Colonic mucosa (tissue), 4 donors: Measurements from ENCODE around the gene PTK6. TPM values are rescaled to one million over a fixed set of nuclear protein-coding genes. Genes with fewer than 3 reads are reported as not detected.
"Not testable (repeated sequence)": the region's sequence is repeated elsewhere in the genome, so short reads cannot be mapped to it uniquely, and the experiment has no call there.

Experiments used
- DNase-seq: peaks from one replicate; pipeline ENCODE4 v3.0.0-alpha.2; 2020
- H3K27ac ChIP-seq: fragments of 200-600 bp; one replicate; pipeline ENCODE4 v1.8.0; 2021
- H3K27me3 ChIP-seq: fragments of 200-600 bp; one replicate; pipeline ENCODE4 v1.8.0; 2021
- H3K36me3 ChIP-seq: fragments of 200-600 bp; one replicate; pipeline ENCODE4 v1.8.0; 2021
- H3K4me1 ChIP-seq: fragments of 200-600 bp; one replicate; pipeline ENCODE4 v1.8.0; 2021; ENCODE audit warnings: mild to moderate bottlenecking
- H3K4me3 ChIP-seq: fragments of 200-600 bp; one replicate; pipeline ENCODE4 v1.8.0; 2021
- H3K9ac ChIP-seq, 2 donors: one replicate each; pipeline ENCODE4 v1.7.0; 2013; ENCODE audit warnings: control low read depth in 2 of 2, low read depth in 2 of 2, low read length in 2 of 2
- H3K9me3 ChIP-seq: fragments of 200-600 bp; one replicate; pipeline ENCODE4 v1.8.0; 2021
- intact Hi-C: fragments of 100-400 bp; cut with DNase I; formaldehyde crosslinking; loops from one replicate; pipeline ENCODE4 v1.14.1; 2022
- total RNA-seq, 2 donors: library from RNA; stranded (reverse); fragmentation: NEBNext Ultra II Directional in 1 of 2; extraction: Animal tissue kit (Norgen Biotek cat#: 25700) in 1 of 2; gene quantifications; one replicate each; pipeline ENCODE4 v1.2.1, GENCODE V29; 2021
- TF ChIP-seq, protein P1 (sequence below): fragments of 200-600 bp; IDR thresholded peaks from one replicate; pipeline ENCODE4 v1.8.0; 2022; ENCODE audit warnings: antibody characterized with exemption, mild to moderate bottlenecking
- donor health status: healthy.
- donor health status: DM: no; HTN: no; CAD: no.
- donor health status: DM: no; HTN: no; CAD: no.

The PTK6 gene
- total RNA-seq, 2 donors from 2014 or later: 69.0 to 91.1 TPM

DNA sequence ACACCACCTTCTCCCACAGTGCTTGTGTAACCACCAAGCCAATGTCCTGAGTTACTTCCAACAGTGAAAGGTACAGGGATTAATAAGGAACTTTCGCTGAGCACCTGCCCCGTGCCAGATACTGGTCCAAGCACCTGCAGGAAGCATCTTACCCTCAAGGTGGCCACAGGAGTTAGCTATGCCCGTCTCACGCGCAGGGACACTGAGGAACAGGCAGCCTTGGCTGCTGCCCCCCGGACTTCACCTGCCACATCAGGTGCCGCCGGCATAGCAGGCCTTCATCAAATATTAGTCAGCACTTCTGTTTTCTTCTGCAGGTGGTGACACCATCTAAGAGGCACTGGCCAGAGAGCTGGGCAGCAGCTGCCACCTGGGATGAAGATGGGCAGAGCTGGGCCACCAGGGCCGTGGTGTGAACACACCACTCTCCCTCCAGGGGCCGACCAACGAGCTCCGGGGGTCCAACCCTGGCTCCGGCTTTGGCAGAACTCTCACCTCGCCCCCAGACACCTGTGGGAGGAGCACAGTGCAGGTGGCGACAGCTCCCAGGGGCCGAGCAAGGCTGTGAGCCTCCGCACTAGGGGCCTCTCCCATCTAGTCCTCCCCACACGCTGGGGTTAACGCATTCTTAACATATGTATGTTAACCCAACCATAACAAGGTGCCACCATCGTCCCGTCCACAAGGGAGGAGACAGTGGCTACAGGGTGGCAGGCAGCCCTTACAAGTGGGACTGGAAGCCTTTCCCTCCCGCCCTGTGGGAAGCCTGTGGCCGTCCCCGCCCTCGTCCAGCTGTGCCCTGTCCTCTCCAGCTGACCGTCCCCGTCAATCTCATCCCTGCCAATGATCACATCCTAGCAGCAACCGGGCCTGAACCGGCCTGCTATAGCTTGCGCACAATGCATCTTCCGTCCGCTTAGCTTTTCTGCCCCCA, 19.5 kb downstream of the PTK6 start:
- Histone ChIP-seq H3K9me3 (no peaks in the 10 kb centered on the region), H3K27me3 (no peaks in the 10 kb centered on the region), H3K27ac (no peak overlapping the region), H3K4me3 (no peak overlapping the region), H3K9ac (no peak overlapping the region), H3K4me1 (peaks cover 5% of the 10 kb centered on the region), H3K36me3 (no peaks in the 10 kb centered on the region)
- TF ChIP-seq, protein P1, sequence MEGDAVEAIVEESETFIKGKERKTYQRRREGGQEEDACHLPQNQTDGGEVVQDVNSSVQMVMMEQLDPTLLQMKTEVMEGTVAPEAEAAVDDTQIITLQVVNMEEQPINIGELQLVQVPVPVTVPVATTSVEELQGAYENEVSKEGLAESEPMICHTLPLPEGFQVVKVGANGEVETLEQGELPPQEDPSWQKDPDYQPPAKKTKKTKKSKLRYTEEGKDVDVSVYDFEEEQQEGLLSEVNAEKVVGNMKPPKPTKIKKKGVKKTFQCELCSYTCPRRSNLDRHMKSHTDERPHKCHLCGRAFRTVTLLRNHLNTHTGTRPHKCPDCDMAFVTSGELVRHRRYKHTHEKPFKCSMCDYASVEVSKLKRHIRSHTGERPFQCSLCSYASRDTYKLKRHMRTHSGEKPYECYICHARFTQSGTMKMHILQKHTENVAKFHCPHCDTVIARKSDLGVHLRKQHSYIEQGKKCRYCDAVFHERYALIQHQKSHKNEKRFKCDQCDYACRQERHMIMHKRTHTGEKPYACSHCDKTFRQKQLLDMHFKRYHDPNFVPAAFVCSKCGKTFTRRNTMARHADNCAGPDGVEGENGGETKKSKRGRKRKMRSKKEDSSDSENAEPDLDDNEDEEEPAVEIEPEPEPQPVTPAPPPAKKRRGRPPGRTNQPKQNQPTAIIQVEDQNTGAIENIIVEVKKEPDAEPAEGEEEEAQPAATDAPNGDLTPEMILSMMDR: no peak
- DNase-seq: no peak
- intact Hi-C loops: no loop called here

DNA sequence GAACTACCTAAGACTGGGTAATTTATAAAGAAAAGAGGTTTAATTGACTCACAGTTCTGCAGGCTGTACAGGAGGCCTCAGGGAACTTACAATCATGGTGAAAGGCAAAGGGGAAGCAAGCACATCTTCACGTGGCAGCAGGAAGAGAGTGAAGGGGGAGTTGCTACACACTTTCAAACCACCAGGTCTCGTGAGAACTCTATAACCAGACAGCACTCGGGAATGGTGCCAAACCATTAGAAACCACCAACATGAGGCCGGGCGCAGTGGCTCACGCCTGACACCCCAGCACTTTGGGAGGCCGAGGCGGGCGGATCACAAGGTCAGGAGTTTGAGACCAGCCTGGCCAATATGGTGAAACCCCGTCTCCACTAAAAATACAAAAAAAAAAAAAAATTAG, 22.7 kb downstream of the PTK6 start:
- DNase-seq, H3K4me1 ChIP-seq, H3K27ac ChIP-seq, H3K9ac ChIP-seq, H3K36me3 ChIP-seq, intact Hi-C loops, H3K4me3 ChIP-seq, H3K27me3 ChIP-seq, H3K9me3 ChIP-seq: not testable (repeated sequence)

DNA sequence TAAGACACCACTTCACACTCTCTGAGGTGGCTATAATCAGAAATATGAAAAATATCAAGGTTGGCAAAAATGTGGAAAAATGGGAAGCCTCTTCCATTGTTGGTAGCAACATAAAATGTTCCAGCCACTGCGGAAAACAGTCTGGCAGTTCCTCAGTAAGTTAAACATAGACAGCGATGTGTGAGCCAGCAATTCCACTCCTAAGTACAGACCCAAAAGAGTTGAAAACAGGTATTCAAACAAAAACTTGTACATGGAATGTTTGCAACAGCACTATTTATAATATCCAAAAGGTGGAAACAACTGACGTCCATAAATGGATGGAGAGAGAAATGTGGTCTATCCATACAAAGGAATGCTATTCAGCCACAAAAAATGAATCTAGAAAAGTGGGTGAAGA, 24.0 kb downstream of the PTK6 start:
- Histone ChIP-seq H3K27ac (no peak overlapping the region), H3K27me3 (no peaks in the 10 kb centered on the region), H3K4me1 (no peaks in the 10 kb centered on the region), H3K36me3 (no peaks in the 10 kb centered on the region), H3K9me3 (no peaks in the 10 kb centered on the region), H3K9ac (no peak overlapping the region), H3K4me3 (no peak overlapping the region)
- intact Hi-C loops: no loop called here
- TF ChIP-seq, protein P1: no peak
- no peak for DNase-seq

DNA sequence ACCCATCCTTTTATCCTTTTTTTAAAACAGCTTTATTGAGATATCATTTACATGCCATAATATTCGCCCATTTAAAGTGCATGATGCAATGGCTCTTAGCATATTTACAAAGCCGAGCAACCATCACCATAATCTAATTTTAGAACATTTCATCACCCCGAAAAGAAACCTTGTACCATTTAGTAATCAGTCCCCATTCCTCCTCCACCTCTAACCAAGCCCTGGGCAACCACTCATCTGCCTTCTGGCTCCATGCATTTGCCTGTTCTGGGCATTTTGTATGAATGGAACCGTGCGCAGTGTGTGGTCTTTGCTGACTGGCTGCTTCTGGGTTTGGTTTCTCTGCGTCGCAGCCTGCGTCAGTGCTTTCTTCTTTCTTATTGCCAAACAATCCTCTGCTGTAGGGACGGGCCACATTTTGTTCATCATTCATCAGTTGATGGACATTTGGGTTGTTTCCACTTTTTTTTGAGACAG, 28.1 kb downstream of the PTK6 start:
- DNase-seq: no peak
- TF ChIP-seq, protein P1: no peak
- H3K36me3 ChIP-seq: no peaks in the 10 kb centered on the region
- intact Hi-C loops: no loop called here
- H3K4me3 ChIP-seq: no peak overlapping the region
- no peaks in the 10 kb centered on the region for H3K4me1 ChIP-seq
- H3K27me3 ChIP-seq: no peaks in the 10 kb centered on the region
- H3K9me3 ChIP-seq: no peaks in the 10 kb centered on the region
- no peak overlapping the region for H3K9ac ChIP-seq
- H3K27ac ChIP-seq: no peak overlapping the region

DNA sequence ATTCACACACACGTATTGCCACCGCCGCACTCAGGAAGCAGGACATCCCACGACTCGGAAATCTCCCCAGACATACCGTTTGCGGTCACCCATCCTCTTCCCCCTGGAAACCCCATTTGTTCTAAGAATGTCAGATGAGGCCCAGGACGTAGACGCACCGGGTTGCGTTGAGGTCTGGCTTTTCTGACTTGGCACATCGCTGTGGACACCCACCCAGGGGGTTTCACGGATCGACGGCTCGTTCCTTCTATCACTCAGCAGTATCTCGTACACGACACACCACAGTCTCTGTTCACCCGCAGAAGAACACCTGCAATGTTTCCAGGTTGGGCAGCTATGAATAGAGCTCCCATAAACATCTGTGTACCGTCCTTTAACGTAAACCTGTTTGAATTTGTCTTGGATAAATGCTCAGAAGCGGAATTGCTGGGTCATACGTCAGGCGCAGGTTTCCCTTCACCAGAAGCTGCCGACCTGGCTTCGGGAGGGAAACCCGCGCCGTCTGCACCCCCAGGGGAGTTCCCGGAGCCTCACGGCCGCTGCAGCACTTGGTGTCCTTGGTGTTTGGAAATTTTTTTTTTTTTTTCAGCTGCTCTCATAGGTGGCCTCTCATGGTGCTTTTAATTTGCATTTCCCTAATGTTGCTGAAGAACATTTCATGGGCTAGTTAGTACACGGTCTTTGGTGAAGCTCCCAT, 29.0 kb downstream of the PTK6 start:
- Histone ChIP-seq H3K9me3 (no peaks in the 10 kb centered on the region), H3K9ac (no peak overlapping the region), H3K27me3 (no peaks in the 10 kb centered on the region), H3K4me1 (no peaks in the 10 kb centered on the region), H3K27ac (no peak overlapping the region), H3K36me3 (no peaks in the 10 kb centered on the region), H3K4me3 (no peak overlapping the region)
- DNase-seq: no peak
- TF ChIP-seq, protein P1: no peak
- intact Hi-C loops: no loop called here
